Subcutaneous abdominal adipose tissue (tissue), 5 donors: ENCODE results near the gene ZNF532.
A peak's percentile ranks its signal among the peaks of the same experiment; 100 is the strongest.
"Not testable (repeated sequence)": the region's sequence is repeated elsewhere in the genome, so short reads cannot be mapped to it uniquely, and the experiment has no call there.

Experiments
- H3K27ac ChIP-seq: one replicate; pipeline ENCODE4 v1.7.0; 2013; ENCODE audit warnings: low read depth, mild to moderate bottlenecking, inconsistent platforms, low read length, moderate library complexity
- H3K27me3 ChIP-seq, 5 donors: one replicate each; pipeline ENCODE4 v1.7.0; 2013; ENCODE audit warnings: low read length in 5 of 5, inconsistent platforms in 1 of 5; ENCODE audit not compliant: control insufficient read depth in 5 of 5, insufficient read depth in 4 of 5
- H3K36me3 ChIP-seq, 5 donors: one replicate each; pipeline ENCODE4 v1.7.0; 2013; ENCODE audit warnings: low read length in 5 of 5; ENCODE audit not compliant: control insufficient read depth in 5 of 5, insufficient read depth in 5 of 5
- H3K4me1 ChIP-seq, 5 donors: one replicate each; pipeline ENCODE4 v1.7.0; 2013; ENCODE audit warnings: low read length in 5 of 5, mild to moderate bottlenecking in 3 of 5, moderate library complexity in 1 of 5; ENCODE audit not compliant: control insufficient read depth in 5 of 5, insufficient read depth in 5 of 5
- H3K4me3 ChIP-seq, 5 donors: one replicate each; pipeline ENCODE4 v1.7.0; 2013; ENCODE audit warnings: low read length in 5 of 5, low read depth in 1 of 5
- H3K9ac ChIP-seq, 5 donors: one replicate each; pipeline ENCODE4 v1.7.0; 2013; ENCODE audit warnings: low read length in 5 of 5, mild to moderate bottlenecking in 4 of 5, moderate library complexity in 3 of 5
- H3K9me3 ChIP-seq, 5 donors: one replicate each; pipeline ENCODE4 v1.7.0; 2013; ENCODE audit warnings: low read length in 5 of 5; ENCODE audit not compliant: control insufficient read depth in 5 of 5
- donor health status: healthy.
- donor health status: healthy.
- donor health status: healthy.
- donor health status: healthy.
- donor health status: healthy.

ZNF532 gene

DNA sequence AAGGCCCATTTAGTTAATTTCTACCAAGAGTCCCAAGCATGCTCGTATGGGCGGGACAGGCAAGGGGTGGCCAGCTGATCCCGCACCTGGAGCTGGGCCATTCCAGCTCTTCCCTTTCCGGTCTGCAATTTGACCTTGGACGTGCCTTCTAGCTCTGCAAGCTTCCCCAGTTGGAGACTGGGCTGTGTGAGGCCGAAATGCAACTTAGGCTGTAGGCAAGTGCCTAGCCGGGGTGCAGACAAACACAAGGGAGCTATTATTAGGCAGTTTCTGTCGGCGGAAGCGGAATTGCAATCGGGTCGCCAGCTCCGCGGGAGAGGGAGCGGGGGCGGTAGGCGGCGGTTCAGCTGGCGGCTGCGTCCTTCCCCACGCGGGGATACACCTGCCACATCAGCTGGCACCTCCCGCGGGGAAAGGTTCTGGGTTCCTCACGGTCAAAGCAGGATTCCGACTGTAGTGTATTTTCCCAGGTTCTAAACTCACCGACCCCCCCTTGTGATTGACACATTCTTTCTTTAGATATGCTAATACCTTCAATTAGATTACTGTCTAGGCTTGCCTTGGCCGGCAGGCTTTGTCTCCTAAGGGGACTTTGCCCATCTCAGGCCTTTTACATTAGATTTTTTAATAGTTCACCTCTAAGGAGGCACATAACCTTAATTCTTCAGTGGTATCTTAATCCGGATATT is 17.1 kb upstream of the ZNF532 start:
- H3K27me3 ChIP-seq: no peaks in the 10 kb centered on the region
- H3K36me3 ChIP-seq: no peaks in the 10 kb centered on the region
- peaks cover 0 to 29% (median 14%) of the 10 kb centered on the region in 5 donors for H3K4me1 ChIP-seq
- peak overlapping the region; percentile 28 to 58 (median 49) for H3K4me3 ChIP-seq
- no peak overlapping the region for H3K27ac ChIP-seq
- no peaks in the 10 kb centered on the region for H3K9me3 ChIP-seq
- H3K9ac ChIP-seq: no peak overlapping the region

- peaks cover 0 to 33% (median 14%) of the 10 kb centered on the region in 5 donors for H3K4me1 ChIP-seq
- no peak overlapping the region for H3K9ac ChIP-seq
- H3K36me3 ChIP-seq: no peaks in the 10 kb centered on the region
- H3K27ac ChIP-seq: no peak overlapping the region
- no peak overlapping the region for H3K4me3 ChIP-seq
- no peaks in the 10 kb centered on the region for H3K9me3 ChIP-seq
- H3K27me3 ChIP-seq: no peaks in the 10 kb centered on the region
Measured at GRCh38 chr18:58848685-58849084, 16.0 kb upstream of the ZNF532 start.

DNA sequence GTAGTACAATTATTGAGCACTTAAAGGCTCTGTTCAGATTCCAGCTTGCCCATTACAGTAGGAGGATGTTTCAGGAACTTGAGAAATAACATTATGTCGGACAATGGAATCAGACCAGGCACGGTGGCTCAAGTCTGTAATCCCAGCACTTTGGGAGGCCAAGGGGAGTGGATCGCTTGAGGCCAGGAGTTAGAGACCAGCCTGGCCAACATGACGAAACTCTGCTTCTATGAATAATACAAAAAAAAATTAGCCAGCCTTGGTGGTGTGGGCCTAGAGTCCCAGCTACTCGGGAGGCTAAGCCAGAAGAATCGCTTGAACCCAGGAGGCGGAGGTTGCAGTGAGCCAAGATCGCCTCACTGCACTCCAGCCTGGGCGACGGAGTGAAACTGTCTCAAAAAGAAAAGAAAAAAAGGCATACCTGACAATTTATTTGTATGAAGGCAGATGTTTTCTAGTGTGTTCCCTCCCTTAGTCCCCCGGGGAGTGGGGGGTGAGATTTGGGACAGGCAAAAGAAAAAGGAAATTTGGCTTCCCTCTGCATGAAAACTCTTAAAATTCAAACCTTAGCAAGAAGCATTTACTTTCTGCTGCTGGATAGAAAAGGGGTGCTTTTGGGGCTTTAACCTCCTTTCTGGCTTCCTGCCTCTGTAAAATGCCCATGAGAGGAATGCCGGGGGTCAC is 13.7 kb upstream of the ZNF532 start:
- Histone ChIP-seq H3K9me3 (no peaks in the 10 kb centered on the region), H3K27me3 (no peaks in the 10 kb centered on the region), H3K4me1 (peaks cover 0 to 34% (median 14%) of the 10 kb centered on the region in 5 donors), H3K36me3 (no peaks in the 10 kb centered on the region), H3K4me3 (no peak overlapping the region), H3K27ac (peak overlapping the region; percentile 3), H3K9ac (peak overlapping the region in 1 of 5 donors; percentile 28)

DNA sequence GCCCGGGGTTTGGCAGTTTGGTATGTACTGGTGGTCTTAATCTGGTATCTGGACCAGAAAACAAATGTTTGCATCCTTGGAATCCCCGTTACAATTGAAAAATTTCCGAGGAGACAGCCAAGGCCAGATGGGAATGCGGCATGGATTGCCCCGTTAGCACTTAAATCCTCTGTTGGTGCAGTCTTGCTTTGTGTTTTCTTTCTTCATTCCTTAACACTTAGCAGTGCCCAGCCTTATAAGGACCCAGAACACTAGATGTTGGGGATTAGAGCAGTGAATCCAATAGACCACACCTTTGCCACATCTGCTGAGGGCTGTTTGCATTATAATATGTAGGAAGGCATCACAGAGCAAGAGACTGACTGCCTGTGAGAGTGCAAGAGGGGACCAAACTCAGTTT is 12.8 kb upstream of the ZNF532 start:
- Histone ChIP-seq H3K9ac (no peak overlapping the region), H3K9me3 (no peaks in the 10 kb centered on the region), H3K4me1 (peaks cover 0 to 31% (median 14%) of the 10 kb centered on the region in 5 donors), H3K36me3 (no peaks in the 10 kb centered on the region), H3K27me3 (no peaks in the 10 kb centered on the region), H3K27ac (no peak overlapping the region), H3K4me3 (no peak overlapping the region)

DNA sequence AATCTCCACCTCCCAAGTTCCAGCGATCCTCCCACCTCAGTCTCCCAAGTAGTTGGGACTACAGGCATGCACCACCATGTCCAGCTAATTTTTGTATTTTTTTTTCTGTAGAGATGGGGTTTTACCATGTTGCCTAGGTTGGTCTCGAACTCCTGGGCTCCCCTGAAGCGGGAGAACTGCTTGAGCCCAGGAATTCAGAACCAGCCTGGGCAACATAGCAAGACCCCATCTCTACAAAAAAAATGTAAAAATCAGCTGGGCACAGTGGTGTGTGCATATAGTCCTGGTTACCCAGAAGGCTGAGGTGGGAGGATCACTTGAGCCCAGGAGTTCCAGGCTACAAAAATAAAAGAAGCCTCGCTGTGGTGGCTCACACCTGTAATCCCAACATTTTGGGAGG is 12.0 kb upstream of the ZNF532 start:
- H3K9ac ChIP-seq: no peak overlapping the region
- no peak overlapping the region for H3K4me3 ChIP-seq
- peaks cover 0 to 25% (median 8%) of the 10 kb centered on the region in 5 donors for H3K4me1 ChIP-seq
- no peaks in the 10 kb centered on the region for H3K36me3 ChIP-seq
- H3K27me3 ChIP-seq: no peaks in the 10 kb centered on the region
- H3K27ac ChIP-seq: no peak overlapping the region
- H3K9me3 ChIP-seq: no peaks in the 10 kb centered on the region

GRCh38 chr18:58853561-58853960 is 11.1 kb upstream of the ZNF532 start:
- Histone ChIP-seq H3K4me1 (peaks cover 0 to 25% (median 9%) of the 10 kb centered on the region in 5 donors), H3K9ac (no peak overlapping the region), H3K4me3 (no peak overlapping the region), H3K27ac (no peak overlapping the region), H3K9me3 (no peaks in the 10 kb centered on the region), H3K36me3 (no peaks in the 10 kb centered on the region), H3K27me3 (no peaks in the 10 kb centered on the region)

- not testable (repeated sequence) for H3K27ac ChIP-seq, H3K36me3 ChIP-seq, H3K27me3 ChIP-seq, H3K4me3 ChIP-seq, H3K9me3 ChIP-seq, H3K9ac ChIP-seq
- peaks cover 7 to 39% (median 28%) of the 10 kb centered on the region in 5 donors for H3K4me1 ChIP-seq
Measured at GRCh38 chr18:58855521-58855920, 9.2 kb upstream of the ZNF532 start.

- H3K36me3 ChIP-seq: no peaks in the 10 kb centered on the region
- no peaks in the 10 kb centered on the region for H3K27me3 ChIP-seq
- peak overlapping the region; percentile 88 for H3K27ac ChIP-seq
- H3K4me1 ChIP-seq: peaks cover 7 to 43% (median 34%) of the 10 kb centered on the region in 5 donors
- no peak overlapping the region for H3K4me3 ChIP-seq
- H3K9me3 ChIP-seq: no peaks in the 10 kb centered on the region
- no peak overlapping the region for H3K9ac ChIP-seq
Measured at GRCh38 chr18:58856881-58857280, 7.8 kb upstream of the ZNF532 start.

DNA sequence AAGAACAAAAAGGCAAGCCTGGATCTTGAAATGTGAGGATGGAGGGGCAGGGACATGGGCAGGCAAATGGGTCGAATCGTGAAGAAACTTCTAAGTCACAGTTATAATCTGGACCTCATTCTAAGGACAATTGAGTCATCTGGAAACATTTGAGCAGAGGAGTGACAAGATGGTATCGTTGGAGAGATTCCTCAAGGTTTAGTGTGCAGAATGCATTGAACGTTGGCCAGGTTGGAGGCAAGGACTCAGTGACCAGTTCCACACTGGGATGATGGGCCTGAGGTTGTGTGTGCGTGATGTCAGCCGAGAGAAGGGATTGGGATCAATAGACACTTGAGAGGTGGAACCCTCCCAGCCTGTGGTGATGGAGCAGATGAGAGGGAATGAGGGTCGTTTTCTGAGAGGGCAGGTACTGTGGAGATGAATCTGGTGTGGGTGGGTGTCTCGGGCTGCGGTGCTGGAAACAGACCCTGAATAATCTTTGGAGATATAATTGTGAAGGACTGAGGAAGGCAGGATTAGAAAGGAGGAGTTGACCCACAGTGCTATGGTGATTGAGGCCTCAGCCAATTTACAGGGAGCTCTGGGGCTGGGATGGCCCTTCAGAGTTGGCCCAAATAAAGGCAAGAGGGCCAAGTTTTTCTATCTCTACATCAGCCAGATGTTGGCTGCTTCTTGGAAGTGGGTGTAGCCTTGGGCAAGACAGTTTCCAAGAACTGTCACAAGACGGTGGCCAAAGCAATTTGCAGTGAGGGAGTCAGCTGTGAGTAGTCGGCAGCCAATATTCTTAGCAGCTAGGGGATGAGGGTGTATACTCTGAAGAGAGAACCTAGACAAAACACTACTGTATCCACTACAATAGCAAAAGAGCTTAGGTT is 5.8 kb upstream of the ZNF532 start:
- peak overlapping the region; percentile 88 for H3K27ac ChIP-seq

More for the DNA sequence above, 5.8 kb upstream of the ZNF532 start:
- Histone ChIP-seq H3K36me3 (no peaks in the 10 kb centered on the region), H3K9me3 (no peaks in the 10 kb centered on the region), H3K27me3 (no peaks in the 10 kb centered on the region), H3K4me3 (peak overlapping the region in 1 of 5 donors; percentile 28), H3K9ac (peak overlapping the region in 2 of 5 donors; percentile 33 to 58), H3K4me1 (peaks cover 7 to 50% (median 44%) of the 10 kb centered on the region in 5 donors)
